SK-N-MC (cell line): ENCODE results near the gene CMSS1.

Experiments used
- EZH2 ChIP-seq: fragments of 200-600 bp; sonication (generic); IDR thresholded peaks from one replicate; pipeline ENCODE4 v1.6.1; 2017; ENCODE audit warnings: antibody characterized with exemption
- FOXP2 ChIP-seq: optimal IDR thresholded peaks from 2 replicates; pipeline ENCODE3; 2011; ENCODE audit warnings: mild to moderate bottlenecking, moderate library complexity; ENCODE audit not compliant: insufficient read depth; ENCODE audit errors: extremely low read length, control extremely low read depth
- POLR2AphosphoS5 ChIP-seq: IDR thresholded peaks from 2 replicates; pipeline ENCODE4 v1.6.1; 2012; ENCODE audit warnings: mild to moderate bottlenecking, low read depth, low read length, borderline replicate concordance

DNA sequence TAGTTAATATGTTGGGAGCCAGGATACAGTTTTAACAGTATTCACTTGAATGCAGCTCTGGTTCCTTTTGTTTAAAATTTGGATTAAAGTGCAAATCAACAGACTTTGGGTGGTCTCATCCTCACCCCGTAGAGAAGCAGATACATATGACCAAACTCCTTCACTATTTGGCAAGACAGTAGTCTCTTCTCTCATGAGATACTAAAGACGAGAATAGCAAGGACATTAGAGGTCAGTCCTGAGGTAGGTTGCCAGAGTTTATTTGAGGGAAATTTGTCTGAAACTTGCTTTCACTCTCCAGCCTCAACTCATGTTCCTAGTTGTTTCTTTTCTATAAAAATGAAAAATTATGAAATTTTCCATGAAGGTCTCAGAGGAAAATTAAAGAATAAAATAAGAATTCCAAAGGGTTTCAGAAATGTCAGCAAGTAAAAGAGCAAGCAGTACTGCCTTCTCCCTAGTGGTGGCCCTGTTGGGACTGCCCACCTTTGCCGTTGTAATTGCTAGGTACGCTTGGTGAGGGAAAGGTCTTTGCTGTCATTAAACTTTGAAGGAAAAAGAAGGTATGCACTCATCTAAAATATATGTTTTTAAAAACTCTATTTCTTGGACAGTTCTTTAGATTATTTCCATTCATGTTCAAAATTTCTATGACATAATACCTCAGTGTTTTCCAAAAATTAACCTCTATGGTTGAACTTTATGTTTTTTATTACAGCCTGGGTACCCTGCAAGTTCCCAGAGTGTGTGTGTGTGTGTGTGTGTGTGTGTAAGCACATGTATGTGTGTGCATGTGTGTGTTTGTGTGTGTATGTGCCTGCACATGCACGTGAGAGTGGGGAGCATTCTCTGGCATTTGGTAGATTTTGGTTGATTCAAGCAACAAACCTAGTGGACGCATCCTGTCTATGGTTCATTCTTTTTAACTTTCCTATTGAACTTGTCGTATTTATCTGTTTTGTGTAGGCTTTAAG lies 111.4 kb downstream of the CMSS1 start:
- TF ChIP-seq EZH2 (no peak), POLR2AphosphoS5 (no peak), FOXP2 (no peak)
